HEK293 (cell line): ENCODE data around the gene SH3RF3.

ENCODE experiments used
- CTCF ChIA-PET: fragments of 350-600 bp; formaldehyde crosslinking; extraction: SDS; loops from one replicate; lab custom pipeline; 2021; ENCODE audit warnings: antibody characterized with exemption; lab: Yijun Ruan, JAX
- POLR2A ChIA-PET: fragments of 300-600 bp; formaldehyde crosslinking; extraction: SDS; loops from one replicate; lab custom pipeline; 2020; ENCODE audit warnings: antibody characterized with exemption, inconsistent platforms; lab: Yijun Ruan, JAX
- H3K27ac ChIP-seq: fragments of 200-500 bp; sonication (Bioruptor generic); 2 replicates; pipeline ENCODE4 v1.5.1; 2014; ENCODE audit warnings: low read depth, low read length, control low read depth, inconsistent platforms; ENCODE audit errors: extremely low read depth
- H3K36me3 ChIP-seq, 2 experiments: fragments of 200-500 bp in 1 of 2; sonication (Bioruptor generic) in 1 of 2; 1 replicate in 1 of 2; 2 replicates in 1 of 2; pipeline ENCODE4 v1.5.1; 2014 to 2017; ENCODE audit warnings: inconsistent platforms in 2 of 2, low read length in 2 of 2; ENCODE audit not compliant: control insufficient read depth in 2 of 2, insufficient read depth in 1 of 2
- H3K4me1 ChIP-seq: fragments of 200-500 bp; sonication (Bioruptor generic); 2 replicates; pipeline ENCODE4 v1.5.1; 2014; ENCODE audit warnings: mild to moderate bottlenecking, low read length, inconsistent platforms; ENCODE audit not compliant: control insufficient read depth, insufficient read depth
- H3K4me3 ChIP-seq: 2 replicates; pipeline ENCODE4 v1.5.1; 2011; ENCODE audit warnings: low read depth, mild to moderate bottlenecking, control low read depth, low read length, moderate library complexity
- H3K9me3 ChIP-seq: fragments of 200-500 bp; sonication (Bioruptor generic); 2 replicates; pipeline ENCODE4 v1.5.1; 2014; ENCODE audit warnings: low read depth, low read length, inconsistent platforms; ENCODE audit not compliant: control insufficient read depth, insufficient read depth
- GLI4 ChIP-seq: fragments of 450-650 bp; formaldehyde crosslinking; IDR thresholded peaks from 2 replicates; pipeline ENCODE4 v1.5.1; 2016; ENCODE audit warnings: missing biosample characterization, missing genetic modification characterization
- GLIS1 ChIP-seq: fragments of 450-650 bp; formaldehyde crosslinking; IDR thresholded peaks from 2 replicates; pipeline ENCODE4 v1.5.1; 2016; ENCODE audit warnings: missing biosample characterization, missing genetic modification characterization
- HOXD13 ChIP-seq: sonication (generic); formaldehyde crosslinking; IDR thresholded peaks from 2 replicates; pipeline ENCODE4 v1.8.0; 2022; ENCODE audit warnings: missing genetic modification reagents, borderline replicate concordance
- IKZF3 ChIP-seq: fragments of 450-650 bp; IDR thresholded peaks from 2 replicates; pipeline ENCODE4 v1.5.0; 2018; ENCODE audit warnings: missing biosample characterization, mild to moderate bottlenecking, missing genetic modification characterization, moderate library complexity
- KLF1 ChIP-seq: fragments of 450-650 bp; formaldehyde crosslinking; IDR thresholded peaks from 2 replicates; pipeline ENCODE4 v1.5.1; 2016; ENCODE audit warnings: missing biosample characterization, missing genetic modification characterization
- KLF7 ChIP-seq: fragments of 450-650 bp; formaldehyde crosslinking; IDR thresholded peaks from 2 replicates; pipeline ENCODE4 v1.5.1; 2016; ENCODE audit warnings: missing biosample characterization, missing genetic modification characterization, borderline replicate concordance
- OSR2 ChIP-seq: fragments of 450-650 bp; formaldehyde crosslinking; IDR thresholded peaks from 2 replicates; pipeline ENCODE4 v1.5.1; 2016; ENCODE audit warnings: missing biosample characterization, missing genetic modification characterization
- PBX3 ChIP-seq: sonication (generic); formaldehyde crosslinking; IDR thresholded peaks from 2 replicates; pipeline ENCODE4 v1.8.1; 2022; ENCODE audit warnings: mild to moderate bottlenecking, moderate library complexity, missing genetic modification reagents
- WT1 ChIP-seq: fragments of 450-650 bp; formaldehyde crosslinking; IDR thresholded peaks from 2 replicates; pipeline ENCODE4 v1.5.1; 2016; ENCODE audit warnings: missing biosample characterization, missing genetic modification characterization
- YY2 ChIP-seq: fragments of 450-650 bp; formaldehyde crosslinking; IDR thresholded peaks from 2 replicates; pipeline ENCODE4 v1.5.1; 2016; ENCODE audit warnings: missing biosample characterization, missing genetic modification characterization
- ZBTB1 ChIP-seq: fragments of 450-650 bp; formaldehyde crosslinking; IDR thresholded peaks from 2 replicates; pipeline ENCODE4 v1.5.1; 2016; ENCODE audit warnings: missing biosample characterization, missing genetic modification characterization
- ZBTB48 ChIP-seq: fragments of 450-650 bp; formaldehyde crosslinking; IDR thresholded peaks from 2 replicates; pipeline ENCODE4 v1.5.1; 2016; ENCODE audit warnings: missing biosample characterization, missing genetic modification characterization
- ZEB2 ChIP-seq: fragments of 450-650 bp; formaldehyde crosslinking; IDR thresholded peaks from 2 replicates; pipeline ENCODE4 v1.5.1; 2016; ENCODE audit warnings: missing biosample characterization, missing genetic modification characterization
- ZNF121 ChIP-seq: fragments of 450-650 bp; formaldehyde crosslinking; IDR thresholded peaks from 2 replicates; pipeline ENCODE4 v1.5.1; 2016; ENCODE audit warnings: missing biosample characterization, missing genetic modification characterization
- ZNF214 ChIP-seq: fragments of 450-650 bp; formaldehyde crosslinking; IDR thresholded peaks from 2 replicates; pipeline ENCODE4 v1.5.1; 2017; ENCODE audit warnings: missing biosample characterization, mild to moderate bottlenecking, missing genetic modification characterization, borderline replicate concordance
- ZNF23 ChIP-seq: fragments of 450-650 bp; formaldehyde crosslinking; IDR thresholded peaks from 2 replicates; pipeline ENCODE4 v1.5.1; 2016; ENCODE audit warnings: missing biosample characterization, missing genetic modification characterization, borderline replicate concordance
- ZNF266 ChIP-seq: fragments of 450-650 bp; formaldehyde crosslinking; IDR thresholded peaks from 2 replicates; pipeline ENCODE4 v1.5.1; 2016; ENCODE audit warnings: missing biosample characterization, missing genetic modification characterization, low read depth
- ZNF394 ChIP-seq: fragments of 450-650 bp; formaldehyde crosslinking; IDR thresholded peaks from 2 replicates; pipeline ENCODE4 v1.5.1; 2016; ENCODE audit warnings: missing biosample characterization, missing genetic modification characterization, mild to moderate bottlenecking, moderate library complexity, borderline replicate concordance
- ZNF423 ChIP-seq: fragments of 450-650 bp; formaldehyde crosslinking; IDR thresholded peaks from 2 replicates; pipeline ENCODE4 v1.5.1; 2016; ENCODE audit warnings: missing biosample characterization, missing genetic modification characterization
- ZNF558 ChIP-seq: fragments of 450-650 bp; formaldehyde crosslinking; IDR thresholded peaks from 2 replicates; pipeline ENCODE4 v1.5.1; 2016; ENCODE audit warnings: missing biosample characterization, missing genetic modification characterization
- ZNF626 ChIP-seq: fragments of 450-650 bp; sonication (Bioruptor Pico); formaldehyde crosslinking; IDR thresholded peaks from 2 replicates; pipeline ENCODE4 v1.5.1; 2018; ENCODE audit warnings: missing biosample characterization, missing genetic modification characterization, inconsistent platforms
- ZNF670 ChIP-seq: fragments of 450-650 bp; formaldehyde crosslinking; IDR thresholded peaks from 2 replicates; pipeline ENCODE4 v1.5.1; 2016; ENCODE audit warnings: missing biosample characterization, missing genetic modification characterization, low read depth
- ZNF701 ChIP-seq: fragments of 450-650 bp; formaldehyde crosslinking; IDR thresholded peaks from 2 replicates; pipeline ENCODE4 v1.5.1; 2016; ENCODE audit warnings: missing biosample characterization, missing genetic modification characterization
- ZNF776 ChIP-seq: fragments of 450-650 bp; formaldehyde crosslinking; IDR thresholded peaks from 2 replicates; pipeline ENCODE4 v1.5.0; 2017; ENCODE audit warnings: missing biosample characterization, missing genetic modification characterization, borderline replicate concordance
- TF ChIP-seq, protein P1 (sequence below): fragments of 450-650 bp; formaldehyde crosslinking; IDR thresholded peaks from 2 replicates; pipeline ENCODE4 v1.5.1; 2016; ENCODE audit warnings: missing biosample characterization, missing genetic modification characterization

The SH3RF3 gene

GRCh38 chr2:109178968-109179367 is 50.0 kb downstream of the SH3RF3 start:
- Histone ChIP-seq H3K4me1 (peaks cover 17% of the 10 kb centered on the region), H3K27ac (no peak overlapping the region), H3K4me3 (no peak overlapping the region), H3K9me3 (no peaks in the 10 kb centered on the region), H3K36me3 (no peaks in the 10 kb centered on the region)
- ChIA-PET POLR2A (no interaction called here), CTCF (no interaction called here)
- TF ChIP-seq ZEB2 (no peak), ZNF558 (tag by site-specific recombination) (no peak), GLIS1 (tag by site-specific recombination) (no peak), ZNF394 (tag by site-specific recombination) (no peak), KLF1 (tag by site-specific recombination) (no peak)

GRCh38 chr2:109180786-109181185 is 51.8 kb downstream of the SH3RF3 start:
- TF ChIP-seq ZNF701 (tag by site-specific recombination) (no peak), ZNF776 (no peak), ZBTB48 (tag by site-specific recombination) (no peak), PBX3 (CRISPR knock-in tag) (no peak), ZNF670 (no peak)
- no peaks in the 10 kb centered on the region for H3K36me3 ChIP-seq
- no peak overlapping the region for H3K27ac ChIP-seq
- no peaks in the 10 kb centered on the region for H3K9me3 ChIP-seq
- CTCF ChIA-PET, result no interaction called here
- peaks cover 20% of the 10 kb centered on the region for H3K4me1 ChIP-seq
- POLR2A ChIA-PET, result no interaction called here
- no peak overlapping the region for H3K4me3 ChIP-seq

- no peaks in the 10 kb centered on the region for H3K9me3 ChIP-seq
- POLR2A ChIA-PET, result no interaction called here
- no peak for TF ChIP-seq KLF1 (tag by site-specific recombination)
- TF ChIP-seq ZNF626 (tag by site-specific recombination), result no peak
- no peak for TF ChIP-seq OSR2 (tag by site-specific recombination)
- no peak for TF ChIP-seq GLI4
- TF ChIP-seq KLF7 (tag by site-specific recombination), result no peak
- no peak for TF ChIP-seq WT1
- no peak for TF ChIP-seq ZNF423 (tag by site-specific recombination)
- no peak for TF ChIP-seq HOXD13 (CRISPR knock-in tag)
- TF ChIP-seq, protein P1, sequence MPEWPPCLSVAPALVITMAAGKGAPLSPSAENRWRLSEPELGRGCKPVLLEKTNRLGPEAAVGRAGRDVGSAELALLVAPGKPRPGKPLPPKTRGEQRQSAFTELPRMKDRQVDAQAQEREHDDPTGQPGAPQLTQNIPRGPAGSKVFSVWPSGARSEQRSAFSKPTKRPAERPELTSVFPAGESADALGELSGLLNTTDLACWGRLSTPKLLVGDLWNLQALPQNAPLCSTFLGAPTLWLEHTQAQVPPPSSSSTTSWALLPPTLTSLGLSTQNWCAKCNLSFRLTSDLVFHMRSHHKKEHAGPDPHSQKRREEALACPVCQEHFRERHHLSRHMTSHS (tag by site-specific recombination), result no peak
- TF ChIP-seq ZNF23 (tag by site-specific recombination), result no peak
- TF ChIP-seq ZNF266 (tag by site-specific recombination), result no peak
- TF ChIP-seq ZBTB1 (tag by site-specific recombination), result no peak
- TF ChIP-seq IKZF3 (tag by site-specific recombination), result no peak
- TF ChIP-seq YY2 (tag by site-specific recombination), result no peak
- no peak for TF ChIP-seq ZEB2
- TF ChIP-seq ZNF121 (tag by site-specific recombination), result no peak
- TF ChIP-seq ZNF214 (tag by site-specific recombination), result no peak
Measured at GRCh38 chr2:109182426-109182825, 53.4 kb downstream of the SH3RF3 start.

More at GRCh38 chr2:109182426-109182825, 53.4 kb downstream of the SH3RF3 start:
- H3K4me1 ChIP-seq, result peaks cover 11% of the 10 kb centered on the region
- no peak overlapping the region for H3K4me3 ChIP-seq
- CTCF ChIA-PET, result no interaction called here
- H3K27ac ChIP-seq, result no peak overlapping the region
- H3K36me3 ChIP-seq, result no peaks in the 10 kb centered on the region
